Measurements from ENCODE around the gene OTUD4.

DNA sequence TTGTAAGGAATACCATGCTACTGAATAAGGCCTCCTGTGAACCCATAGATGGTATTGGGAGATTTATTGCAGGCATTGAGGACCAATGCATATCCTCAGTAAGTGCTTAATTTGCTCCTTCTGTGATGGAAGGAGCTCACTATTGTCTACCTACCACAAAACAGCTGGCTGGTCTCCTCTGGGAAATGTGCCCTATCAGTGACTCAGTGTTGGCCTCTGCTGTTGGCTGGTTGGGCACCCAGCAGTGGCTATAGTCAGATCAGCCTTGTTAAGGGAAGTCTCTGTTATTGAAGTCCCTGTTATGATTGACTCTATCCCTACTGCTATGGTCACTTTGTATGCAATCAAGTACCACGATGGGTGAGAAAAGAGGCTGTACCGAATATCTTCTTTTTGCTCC lies 27.5 kb upstream of the OTUD4 start:
- TF ChIP-seq, protein P1, sequence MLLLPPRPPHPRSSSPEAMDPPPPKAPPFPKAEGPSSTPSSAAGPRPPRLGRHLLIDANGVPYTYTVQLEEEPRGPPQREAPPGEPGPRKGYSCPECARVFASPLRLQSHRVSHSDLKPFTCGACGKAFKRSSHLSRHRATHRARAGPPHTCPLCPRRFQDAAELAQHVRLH (tag by site-specific recombination; IDR thresholded peaks at IDR 0.05) = no peak
- TF ChIP-seq ZEB2 (tag by site-specific recombination; IDR thresholded peaks at IDR 0.05) (no peak), ZNF266 (tag by site-specific recombination; IDR thresholded peaks at IDR 0.05; ENCODE audit: low read depth) (no peak), ZNF174 (tag by site-specific recombination; IDR thresholded peaks at IDR 0.05) (no peak), ZNF133 (tag by site-specific recombination; IDR thresholded peaks at IDR 0.05) (no peak)
- TF ChIP-seq, protein P2, sequence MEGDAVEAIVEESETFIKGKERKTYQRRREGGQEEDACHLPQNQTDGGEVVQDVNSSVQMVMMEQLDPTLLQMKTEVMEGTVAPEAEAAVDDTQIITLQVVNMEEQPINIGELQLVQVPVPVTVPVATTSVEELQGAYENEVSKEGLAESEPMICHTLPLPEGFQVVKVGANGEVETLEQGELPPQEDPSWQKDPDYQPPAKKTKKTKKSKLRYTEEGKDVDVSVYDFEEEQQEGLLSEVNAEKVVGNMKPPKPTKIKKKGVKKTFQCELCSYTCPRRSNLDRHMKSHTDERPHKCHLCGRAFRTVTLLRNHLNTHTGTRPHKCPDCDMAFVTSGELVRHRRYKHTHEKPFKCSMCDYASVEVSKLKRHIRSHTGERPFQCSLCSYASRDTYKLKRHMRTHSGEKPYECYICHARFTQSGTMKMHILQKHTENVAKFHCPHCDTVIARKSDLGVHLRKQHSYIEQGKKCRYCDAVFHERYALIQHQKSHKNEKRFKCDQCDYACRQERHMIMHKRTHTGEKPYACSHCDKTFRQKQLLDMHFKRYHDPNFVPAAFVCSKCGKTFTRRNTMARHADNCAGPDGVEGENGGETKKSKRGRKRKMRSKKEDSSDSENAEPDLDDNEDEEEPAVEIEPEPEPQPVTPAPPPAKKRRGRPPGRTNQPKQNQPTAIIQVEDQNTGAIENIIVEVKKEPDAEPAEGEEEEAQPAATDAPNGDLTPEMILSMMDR (tag by site-specific recombination; IDR thresholded peaks at IDR 0.05) = no peak
